Measurements from ENCODE around the gene NFIC.
"Not testable (repeated sequence)": the region's sequence is repeated elsewhere in the genome, so short reads cannot be mapped to it uniquely, and the experiment has no call there.

The NFIC gene

GRCh38 chr19:3431760-3432397 is 65.5 kb downstream of the NFIC start:
- DNase-seq: no peak

GRCh38 chr19:3433313-3433712 is 66.9 kb downstream of the NFIC start:
- DNase-seq: no peak

- DNase-seq: no peak
Observed at GRCh38 chr19:3433805-3434540, 67.6 kb downstream of the NFIC start.

GRCh38 chr19:3434630-3435553 is 68.5 kb downstream of the NFIC start:
- DNase-seq: peak; percentile 97

- peak; percentile 65 for DNase-seq
Observed at GRCh38 chr19:3440082-3440481, 73.7 kb downstream of the NFIC start.

- no peak for DNase-seq
Observed at GRCh38 chr19:3441089-3441985, 75.0 kb downstream of the NFIC start.

GRCh38 chr19:3441986-3442329 is 75.6 kb downstream of the NFIC start:
- DNase-seq: no peak

GRCh38 chr19:3442487-3443071 is 76.2 kb downstream of the NFIC start:
- DNase-seq: no peak

GRCh38 chr19:3443840-3444694 is 77.7 kb downstream of the NFIC start:
- DNase-seq: no peak

GRCh38 chr19:3444695-3445234 is 78.4 kb downstream of the NFIC start:
- DNase-seq: no peak

GRCh38 chr19:3446657-3447056 is 80.3 kb downstream of the NFIC start:
- DNase-seq: not testable (repeated sequence)

- no peak for DNase-seq
Observed at GRCh38 chr19:3448616-3449334, 82.4 kb downstream of the NFIC start.

- DNase-seq: no peak
Observed at GRCh38 chr19:3450796-3451411, 84.5 kb downstream of the NFIC start.

GRCh38 chr19:3451451-3451866 is 85.1 kb downstream of the NFIC start:
- DNase-seq: no peak

GRCh38 chr19:3452171-3452941 is 86.0 kb downstream of the NFIC start:
- no peak for DNase-seq

- not testable (repeated sequence) for DNase-seq
Observed at GRCh38 chr19:3452942-3453214, 86.5 kb downstream of the NFIC start.

- no peak for DNase-seq
Observed at GRCh38 chr19:3453840-3454239, 87.5 kb downstream of the NFIC start.

GRCh38 chr19:3454656-3455392 is 88.4 kb downstream of the NFIC start:
- DNase-seq: no peak

Data from activated naive CD4-positive, alpha-beta T cell treated with Interleukin-2 at 50 U/mL for 16 hours (primary cell).